ENCODE measurements around the gene VARS2.
"Not testable (repeated sequence)": the region's sequence is repeated elsewhere in the genome, so short reads cannot be mapped to it uniquely, and the experiment has no call there.

The VARS2 gene

DNA sequence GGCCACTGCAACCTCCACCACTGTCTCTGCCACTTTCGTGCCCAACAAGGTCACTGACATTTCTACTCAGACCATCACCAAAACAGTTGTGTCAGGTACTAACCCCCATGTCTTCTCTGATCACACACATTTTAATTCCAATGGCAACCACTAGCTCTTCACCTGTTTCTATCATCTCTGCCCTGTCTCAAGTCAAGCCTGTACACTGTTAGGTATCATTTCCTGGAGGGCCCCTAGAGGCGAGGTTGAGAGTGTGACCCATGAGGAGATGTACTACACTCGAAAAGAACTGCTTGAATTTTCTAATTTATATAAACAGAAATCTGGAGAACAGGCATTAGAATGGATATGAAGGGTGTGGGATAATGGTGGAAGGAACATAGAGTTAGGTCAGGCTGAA lies 52.1 kb downstream of the VARS2 start:
- DNase-seq: no peak

DNA sequence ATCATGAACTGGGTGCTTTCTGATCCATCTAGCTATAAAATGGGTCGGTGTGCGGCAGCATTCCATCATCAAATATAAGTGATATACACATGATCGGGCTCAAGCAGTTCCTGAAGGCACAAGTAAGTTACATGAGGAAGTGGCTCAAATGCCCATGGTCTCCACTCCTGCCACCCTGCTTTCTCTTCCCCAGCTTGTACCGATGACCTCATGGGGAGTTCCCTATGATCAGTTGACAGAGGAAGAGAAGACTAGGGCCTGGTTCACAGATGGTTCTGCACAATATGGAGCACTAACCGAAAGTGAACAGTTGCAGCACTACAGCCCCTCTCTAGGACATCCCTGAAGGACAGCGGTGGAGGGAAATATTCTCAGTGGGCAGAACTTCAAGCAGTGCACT lies 55.1 kb downstream of the VARS2 start:
- not testable (repeated sequence) for DNase-seq

DNA sequence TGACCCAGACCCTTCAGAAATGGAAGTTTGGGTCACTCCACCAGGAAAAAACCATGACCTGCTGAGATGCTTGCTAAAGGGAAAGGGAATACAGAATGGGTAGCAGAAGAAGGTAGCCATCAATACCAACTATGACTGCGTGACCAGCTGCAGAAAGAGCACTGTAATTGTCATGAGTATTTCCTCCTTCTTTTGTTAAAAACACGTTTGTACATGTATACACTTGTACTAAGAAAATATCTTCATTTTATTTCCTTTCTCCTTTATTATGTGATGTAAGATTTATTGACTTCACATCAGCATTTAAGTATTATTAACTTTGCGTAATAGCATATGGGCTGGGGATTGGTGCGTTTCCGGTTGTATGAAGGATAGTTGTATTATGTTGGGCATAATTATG lies 56.9 kb downstream of the VARS2 start:
- DNase-seq: no peak

DNA sequence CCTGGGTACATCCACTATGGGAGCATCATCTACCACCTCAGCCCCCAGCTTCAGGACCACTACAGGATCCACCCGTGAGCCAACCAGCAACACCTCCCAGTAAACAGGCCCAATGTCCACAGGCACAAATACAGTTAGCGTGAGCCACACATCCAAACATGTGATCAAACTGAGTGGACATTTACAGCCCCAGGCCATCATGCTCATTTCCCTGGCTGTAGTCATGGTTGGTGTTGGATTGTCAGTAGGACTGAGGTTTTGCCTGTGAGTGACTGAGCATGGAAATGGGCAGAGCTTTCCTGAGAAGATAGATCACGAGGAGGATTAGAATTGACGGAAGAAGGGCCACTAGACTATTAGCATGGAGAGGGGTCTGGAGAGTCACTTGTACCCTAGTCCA lies 58.8 kb downstream of the VARS2 start:
- DNase-seq: no peak

DNA sequence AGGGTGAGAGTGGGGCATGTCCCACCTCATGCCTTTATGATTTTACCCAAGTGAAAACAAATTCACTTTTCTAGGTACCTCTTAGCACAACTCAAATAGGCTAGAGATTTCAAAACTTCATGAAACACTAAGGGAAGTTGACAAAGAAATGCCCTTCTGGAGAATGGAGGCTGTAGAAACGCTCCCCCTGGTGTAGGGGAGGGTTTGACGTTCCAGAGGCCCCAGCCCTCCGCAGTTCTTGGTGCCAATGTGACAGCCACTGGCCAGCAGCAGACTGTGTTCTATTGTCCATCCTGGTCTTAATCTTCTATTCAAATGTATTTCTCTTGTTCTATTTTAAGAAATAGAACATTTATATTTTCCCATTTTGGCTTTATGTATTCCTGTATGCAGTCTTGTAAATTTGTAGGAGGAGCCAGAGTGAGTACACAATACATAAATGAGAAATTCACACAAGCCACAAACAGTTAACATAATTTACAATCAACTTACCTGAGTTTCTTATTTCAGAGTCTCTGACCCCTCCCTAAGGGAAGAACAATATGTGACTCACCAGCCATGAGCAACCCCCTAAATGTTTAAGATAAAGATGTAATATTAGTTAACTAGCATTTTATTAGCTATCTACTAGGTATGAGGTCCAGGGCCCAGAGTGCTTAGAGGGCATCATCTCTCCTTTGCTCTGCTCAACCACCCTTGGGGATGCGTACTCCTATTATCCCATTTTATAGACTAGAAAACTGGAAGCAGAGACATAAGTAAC lies 60.6 kb downstream of the VARS2 start:
- no peak for DNase-seq

Data from NCI-H510A (cell line).